Progenitor cell of endocrine pancreas (in vitro differentiated cells): ENCODE data around the gene MTNR1A. TPM values are rescaled to one million over a fixed set of nuclear protein-coding genes. Genes with fewer than 3 reads are reported as not detected.
"Not testable (repeated sequence)": the region's sequence is repeated elsewhere in the genome, so short reads cannot be mapped to it uniquely, and the experiment has no call there.

Experiments used
- DNase-seq: peaks from one replicate; pipeline ENCODE4 v3.0.0; 2021; ENCODE audit warnings: low spot score; ENCODE audit not compliant: unreplicated experiment
- H3K27ac Mint-ChIP-seq: 2 replicates; pipeline ENCODE4 v1.8.0; 2021; ENCODE audit warnings: mild to moderate bottlenecking, moderate library complexity, mixed read lengths
- H3K27me3 Mint-ChIP-seq: 2 replicates; pipeline ENCODE4 v1.8.0; 2021; ENCODE audit warnings: mixed read lengths
- H3K36me3 Mint-ChIP-seq: 2 replicates; pipeline ENCODE4 v1.8.0; 2022; ENCODE audit warnings: mixed read lengths; ENCODE audit not compliant: insufficient read depth
- H3K4me1 Mint-ChIP-seq: 2 replicates; pipeline ENCODE4 v1.8.0; 2021; ENCODE audit warnings: low read depth, mixed read lengths
- H3K4me3 Mint-ChIP-seq: 2 replicates; pipeline ENCODE4 v1.8.0; 2021; ENCODE audit warnings: low read depth, mild to moderate bottlenecking, moderate library complexity, mixed read lengths
- H3K9me3 Mint-ChIP-seq: 2 replicates; pipeline ENCODE4 v1.8.0; 2021; ENCODE audit warnings: low read depth, mixed read lengths
- total RNA-seq: library from RNA; stranded (reverse); gene quantifications from 2 replicates; pipeline ENCODE4 v1.2.1, GENCODE V29; 2021
- TF ChIP-seq, protein P1 (sequence below): fragments of 200-600 bp; sonication (generic); IDR thresholded peaks from one replicate; pipeline ENCODE4 v1.5.0; 2021; ENCODE audit warnings: antibody characterized with exemption, mild to moderate bottlenecking; ENCODE audit not compliant: unreplicated experiment

The MTNR1A gene
- total RNA-seq, 1 donor from 2014 or later = 2.7 TPM

DNA sequence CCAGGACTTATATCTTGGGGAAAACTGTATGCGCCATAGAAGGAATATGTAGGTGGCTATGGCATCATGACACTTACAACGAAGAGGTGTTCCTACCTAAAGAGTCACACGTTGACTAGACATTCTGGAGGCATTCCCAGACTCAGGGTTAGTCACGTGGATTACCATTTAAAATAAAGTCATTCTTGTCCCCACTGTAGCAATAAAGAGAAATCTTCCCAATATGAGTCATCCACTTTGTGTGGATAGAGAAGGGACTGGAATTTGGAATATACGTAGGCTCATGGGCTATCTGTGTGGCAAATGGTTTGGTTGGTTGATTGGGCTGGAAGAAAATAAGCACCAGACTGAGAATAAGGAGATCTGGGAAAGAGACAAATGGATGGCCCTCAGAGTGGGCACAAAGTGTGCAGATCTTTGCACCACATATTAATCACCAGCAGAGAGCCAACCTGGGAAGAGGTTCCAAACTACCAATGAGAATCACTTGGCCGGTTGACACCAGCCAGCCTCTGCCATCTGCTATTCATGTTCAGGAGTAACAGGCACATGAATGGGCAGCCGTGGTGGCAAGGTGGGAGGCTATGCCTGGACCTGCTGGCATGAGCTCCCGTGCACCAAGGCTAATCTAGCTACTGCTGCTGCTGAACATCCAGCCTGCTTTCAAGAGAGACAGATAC is 41.0 kb downstream of the MTNR1A start:
- H3K36me3 Mint-ChIP-seq = peaks cover 2% of the 10 kb centered on the region
- no peak overlapping the region for H3K27ac Mint-ChIP-seq
- H3K27me3 Mint-ChIP-seq = no peaks in the 10 kb centered on the region
- H3K4me1 Mint-ChIP-seq = no peaks in the 10 kb centered on the region
- TF ChIP-seq, protein P1, sequence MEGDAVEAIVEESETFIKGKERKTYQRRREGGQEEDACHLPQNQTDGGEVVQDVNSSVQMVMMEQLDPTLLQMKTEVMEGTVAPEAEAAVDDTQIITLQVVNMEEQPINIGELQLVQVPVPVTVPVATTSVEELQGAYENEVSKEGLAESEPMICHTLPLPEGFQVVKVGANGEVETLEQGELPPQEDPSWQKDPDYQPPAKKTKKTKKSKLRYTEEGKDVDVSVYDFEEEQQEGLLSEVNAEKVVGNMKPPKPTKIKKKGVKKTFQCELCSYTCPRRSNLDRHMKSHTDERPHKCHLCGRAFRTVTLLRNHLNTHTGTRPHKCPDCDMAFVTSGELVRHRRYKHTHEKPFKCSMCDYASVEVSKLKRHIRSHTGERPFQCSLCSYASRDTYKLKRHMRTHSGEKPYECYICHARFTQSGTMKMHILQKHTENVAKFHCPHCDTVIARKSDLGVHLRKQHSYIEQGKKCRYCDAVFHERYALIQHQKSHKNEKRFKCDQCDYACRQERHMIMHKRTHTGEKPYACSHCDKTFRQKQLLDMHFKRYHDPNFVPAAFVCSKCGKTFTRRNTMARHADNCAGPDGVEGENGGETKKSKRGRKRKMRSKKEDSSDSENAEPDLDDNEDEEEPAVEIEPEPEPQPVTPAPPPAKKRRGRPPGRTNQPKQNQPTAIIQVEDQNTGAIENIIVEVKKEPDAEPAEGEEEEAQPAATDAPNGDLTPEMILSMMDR = no peak
- no peak overlapping the region for H3K4me3 Mint-ChIP-seq
- H3K9me3 Mint-ChIP-seq = no peaks in the 10 kb centered on the region
- DNase-seq = no peak

GRCh38 chr4:186504771-186505170 is 50.6 kb downstream of the MTNR1A start:
- H3K4me3 Mint-ChIP-seq, H3K9me3 Mint-ChIP-seq, H3K36me3 Mint-ChIP-seq, H3K27me3 Mint-ChIP-seq, H3K27ac Mint-ChIP-seq, DNase-seq, H3K4me1 Mint-ChIP-seq: not testable (repeated sequence)

DNA sequence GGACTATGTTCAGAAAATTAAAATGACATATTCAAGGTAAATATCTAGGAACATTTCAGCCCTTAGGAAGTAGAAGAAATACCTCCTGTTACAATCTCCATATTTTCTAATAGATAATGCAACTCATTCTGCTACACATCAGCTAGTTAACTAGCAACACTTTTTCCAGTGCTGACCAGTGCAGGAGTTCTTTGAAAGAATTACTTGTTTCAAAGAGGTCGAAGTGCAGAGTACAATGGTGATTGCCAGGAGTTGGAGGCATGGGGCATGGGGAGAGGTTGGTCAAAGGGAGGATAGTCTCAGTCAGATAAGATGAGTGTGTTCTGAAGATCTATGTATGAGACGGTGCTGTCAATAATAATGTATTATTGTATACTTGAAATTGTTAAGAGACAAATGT is 53.1 kb downstream of the MTNR1A start:
- peaks cover 4% of the 10 kb centered on the region for H3K27me3 Mint-ChIP-seq
- no peaks in the 10 kb centered on the region for H3K4me1 Mint-ChIP-seq
- DNase-seq = no peak
- H3K4me3 Mint-ChIP-seq = no peak overlapping the region
- H3K36me3 Mint-ChIP-seq = no peaks in the 10 kb centered on the region
- TF ChIP-seq, protein P1 = no peak
- no peak overlapping the region for H3K27ac Mint-ChIP-seq
- H3K9me3 Mint-ChIP-seq = no peaks in the 10 kb centered on the region

DNA sequence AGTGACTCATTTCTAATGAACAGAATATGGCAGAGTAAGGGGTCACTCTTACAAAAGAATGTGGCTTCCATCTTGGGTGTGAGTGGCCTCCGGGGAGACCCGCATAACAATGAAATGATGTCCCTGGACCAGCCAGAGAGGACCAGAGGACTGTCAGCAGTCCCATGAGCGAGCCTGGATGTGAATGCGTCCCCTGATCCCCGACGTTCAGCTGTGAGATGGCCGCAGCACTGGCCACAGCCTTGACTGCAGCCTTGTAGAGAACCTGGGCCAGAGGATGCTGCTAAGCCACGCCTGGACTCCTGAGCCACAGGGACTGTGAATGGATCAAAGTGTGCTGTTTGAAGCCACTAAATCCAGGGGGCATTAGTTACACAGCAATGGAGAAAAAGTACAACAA is 53.8 kb downstream of the MTNR1A start:
- no peaks in the 10 kb centered on the region for H3K27me3 Mint-ChIP-seq
- H3K27ac Mint-ChIP-seq = no peak overlapping the region
- H3K4me3 Mint-ChIP-seq = no peak overlapping the region
- no peaks in the 10 kb centered on the region for H3K9me3 Mint-ChIP-seq
- TF ChIP-seq, protein P1 = no peak
- no peaks in the 10 kb centered on the region for H3K4me1 Mint-ChIP-seq
- no peak for DNase-seq
- H3K36me3 Mint-ChIP-seq = no peaks in the 10 kb centered on the region

DNA sequence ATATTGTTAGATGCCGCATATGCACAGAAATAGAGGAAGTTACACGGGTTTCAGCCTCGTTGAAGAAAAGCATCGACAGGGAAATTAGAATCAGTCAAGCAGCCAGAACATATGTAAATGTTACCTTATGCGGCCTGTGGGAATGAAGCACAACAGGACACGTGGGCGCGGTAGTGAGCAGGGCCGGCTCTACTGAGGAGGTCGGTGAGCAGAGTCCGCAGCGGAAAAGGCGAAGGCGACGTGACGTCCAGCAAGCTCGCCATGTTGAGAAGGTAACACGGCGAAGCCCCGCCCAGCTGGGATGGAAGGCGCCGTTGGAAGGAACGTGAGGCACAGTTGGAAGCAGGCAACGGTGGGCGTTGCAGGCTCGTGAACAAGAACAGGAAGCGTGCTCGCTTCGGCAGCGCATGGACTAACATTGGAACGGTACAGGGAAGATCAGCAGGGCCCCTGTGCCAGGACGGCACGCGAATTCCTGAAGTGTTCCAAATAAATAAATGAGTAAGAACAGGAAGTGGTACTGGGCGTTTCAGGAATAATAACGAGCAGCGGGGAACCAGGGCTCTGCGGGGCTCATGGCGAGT is 54.6 kb downstream of the MTNR1A start:
- H3K4me1 Mint-ChIP-seq = no peaks in the 10 kb centered on the region
- H3K9me3 Mint-ChIP-seq = peaks cover 4% of the 10 kb centered on the region
- no peaks in the 10 kb centered on the region for H3K27me3 Mint-ChIP-seq
- no peaks in the 10 kb centered on the region for H3K36me3 Mint-ChIP-seq
- H3K4me3 Mint-ChIP-seq = peak overlapping the region; percentile 29
- no peak for DNase-seq
- H3K27ac Mint-ChIP-seq = no peak overlapping the region
- TF ChIP-seq, protein P1 = no peak

- Mint-ChIP-seq H3K27ac (no peak overlapping the region), H3K27me3 (no peaks in the 10 kb centered on the region), H3K4me1 (no peaks in the 10 kb centered on the region), H3K4me3 (no peak overlapping the region), H3K36me3 (no peaks in the 10 kb centered on the region), H3K9me3 (peaks cover 12% of the 10 kb centered on the region)
- TF ChIP-seq, protein P1 = no peak
- DNase-seq = no peak
Observed at GRCh38 chr4:186499467-186499866, 55.9 kb downstream of the MTNR1A start.
